Fibroblast of lung (primary cell): Measurements from ENCODE around the gene MAP7.

Experiments
- EZH2 ChIP-seq: IDR thresholded peaks from 2 replicates; pipeline ENCODE4 v1.5.1; 2012; ENCODE audit warnings: low read length, control low read depth, mild to moderate bottlenecking; ENCODE audit errors: missing control alignments
- TF ChIP-seq, protein P1 (sequence below), 2 donors: IDR thresholded peaks in 1 of 2; conservative IDR thresholded peaks in 1 of 2; 1 replicate in 1 of 2; 2 replicates in 1 of 2; pipeline ENCODE4 v1.5.1; 2011 to 2012; ENCODE audit warnings: low read length in 2 of 2, control low read depth in 1 of 2, inconsistent platforms in 1 of 2, low read depth in 1 of 2, mild to moderate bottlenecking in 1 of 2

GRCh38 chr6:136304410-136304809, 245.8 kb downstream of the MAP7 start:
- TF ChIP-seq EZH2: no peak
- TF ChIP-seq, protein P1, sequence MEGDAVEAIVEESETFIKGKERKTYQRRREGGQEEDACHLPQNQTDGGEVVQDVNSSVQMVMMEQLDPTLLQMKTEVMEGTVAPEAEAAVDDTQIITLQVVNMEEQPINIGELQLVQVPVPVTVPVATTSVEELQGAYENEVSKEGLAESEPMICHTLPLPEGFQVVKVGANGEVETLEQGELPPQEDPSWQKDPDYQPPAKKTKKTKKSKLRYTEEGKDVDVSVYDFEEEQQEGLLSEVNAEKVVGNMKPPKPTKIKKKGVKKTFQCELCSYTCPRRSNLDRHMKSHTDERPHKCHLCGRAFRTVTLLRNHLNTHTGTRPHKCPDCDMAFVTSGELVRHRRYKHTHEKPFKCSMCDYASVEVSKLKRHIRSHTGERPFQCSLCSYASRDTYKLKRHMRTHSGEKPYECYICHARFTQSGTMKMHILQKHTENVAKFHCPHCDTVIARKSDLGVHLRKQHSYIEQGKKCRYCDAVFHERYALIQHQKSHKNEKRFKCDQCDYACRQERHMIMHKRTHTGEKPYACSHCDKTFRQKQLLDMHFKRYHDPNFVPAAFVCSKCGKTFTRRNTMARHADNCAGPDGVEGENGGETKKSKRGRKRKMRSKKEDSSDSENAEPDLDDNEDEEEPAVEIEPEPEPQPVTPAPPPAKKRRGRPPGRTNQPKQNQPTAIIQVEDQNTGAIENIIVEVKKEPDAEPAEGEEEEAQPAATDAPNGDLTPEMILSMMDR (conservative IDR thresholded peaks at IDR 0.05 in 1 of 2, IDR thresholded peaks at IDR 0.05 in 1 of 2; ENCODE audit: low read depth in 1 of 2, low read length in 2 of 2): no peak
